ENCODE data around the gene LRRC1. TPM values are rescaled to one million over a fixed set of nuclear protein-coding genes. Genes with fewer than 3 reads are reported as not detected.

The LRRC1 gene
- total and polyA plus RNA-seq, 2 experiments from 2014 or later: 9.1 to 11.4 TPM

GRCh38 chr6:53892707-53893106 is 97.9 kb downstream of the LRRC1 start:
- H3K4me1 ChIP-seq (ENCODE audit: low read depth): peaks cover 3% of the 10 kb centered on the region
- DNase-seq (ENCODE audit: low read depth in 1 of 2, low spot score in 1 of 2): no peak
- H3K9me3 ChIP-seq (ENCODE audit: low read depth): no peaks in the 10 kb centered on the region
- H3K4me3 ChIP-seq: no peak overlapping the region
- no peak overlapping the region for H3K27ac ChIP-seq
- H3K36me3 ChIP-seq: peaks cover 4% of the 10 kb centered on the region
- no peak for TF ChIP-seq CTCF (IDR thresholded peaks at IDR 0.05; ENCODE audit: low read depth, low read length)
- H3K27me3 ChIP-seq: no peaks in the 10 kb centered on the region

- peak in 1 of 2 donors; percentile 29 for DNase-seq (ENCODE audit: low read depth in 1 of 2, low spot score in 1 of 2)
- Histone ChIP-seq H3K4me1 (ENCODE audit: low read depth) (peaks cover 3% of the 10 kb centered on the region), H3K27ac (no peak overlapping the region), H3K36me3 (peaks cover 4% of the 10 kb centered on the region), H3K27me3 (no peaks in the 10 kb centered on the region), H3K9me3 (ENCODE audit: low read depth) (no peaks in the 10 kb centered on the region), H3K4me3 (no peak overlapping the region)
- TF ChIP-seq CTCF (IDR thresholded peaks at IDR 0.05; ENCODE audit: low read depth, low read length): no peak
Observed at GRCh38 chr6:53894091-53894490, 99.3 kb downstream of the LRRC1 start.

- H3K27ac ChIP-seq: no peak overlapping the region
Observed at GRCh38 chr6:53896196-53896595, 101.4 kb downstream of the LRRC1 start.

GRCh38 chr6:53898026-53898795 is 103.4 kb downstream of the LRRC1 start:
- no peak for DNase-seq (ENCODE audit: low read depth in 1 of 2, low spot score in 1 of 2)
- H3K4me1 ChIP-seq (ENCODE audit: low read depth): peaks cover 3% of the 10 kb centered on the region
- H3K4me3 ChIP-seq: no peak overlapping the region
- H3K9me3 ChIP-seq (ENCODE audit: low read depth): no peaks in the 10 kb centered on the region
- no peak overlapping the region for H3K27ac ChIP-seq
- H3K36me3 ChIP-seq: peaks cover 4% of the 10 kb centered on the region
- no peak for TF ChIP-seq CTCF (IDR thresholded peaks at IDR 0.05; ENCODE audit: low read depth, low read length)
- no peaks in the 10 kb centered on the region for H3K27me3 ChIP-seq

More at GRCh38 chr6:53896196-53896595, 101.4 kb downstream of the LRRC1 start:
- no peak for TF ChIP-seq CTCF (IDR thresholded peaks at IDR 0.05; ENCODE audit: low read depth, low read length)
- Histone ChIP-seq H3K4me1 (ENCODE audit: low read depth) (peaks cover 3% of the 10 kb centered on the region), H3K27me3 (no peaks in the 10 kb centered on the region), H3K9me3 (ENCODE audit: low read depth) (no peaks in the 10 kb centered on the region), H3K4me3 (no peak overlapping the region), H3K36me3 (peaks cover 4% of the 10 kb centered on the region)
- DNase-seq (ENCODE audit: low read depth in 1 of 2, low spot score in 1 of 2): peak; percentile 34 to 58

- no peak for TF ChIP-seq CTCF (IDR thresholded peaks at IDR 0.05; ENCODE audit: low read depth, low read length)
- H3K4me1 ChIP-seq (ENCODE audit: low read depth): peaks cover 3% of the 10 kb centered on the region
- no peak for DNase-seq (ENCODE audit: low read depth in 1 of 2, low spot score in 1 of 2)
- no peak overlapping the region for H3K4me3 ChIP-seq
- no peaks in the 10 kb centered on the region for H3K27me3 ChIP-seq
- H3K27ac ChIP-seq: no peak overlapping the region
- no peaks in the 10 kb centered on the region for H3K9me3 ChIP-seq (ENCODE audit: low read depth)
- H3K36me3 ChIP-seq: peaks cover 4% of the 10 kb centered on the region
Observed at GRCh38 chr6:53899512-53899911, 104.7 kb downstream of the LRRC1 start.

Measured in cardiac muscle cell (in vitro differentiated cells and primary cell).